ENCODE data around the gene VCL.

- no peak for TF ChIP-seq POLR2A (IDR thresholded peaks at IDR 0.05; ENCODE audit: low read length)
- no peak for TF ChIP-seq GATA1 (IDR thresholded peaks at IDR 0.05; ENCODE audit: low read depth, low read length)
These were observed 60.7 kb downstream of the VCL start for GRCh38 chr10:74058658-74059057.
